AG09309 (cell line): ENCODE measurements around the gene POU5F1.

Source experiments
- DNase-seq: peaks from one replicate; pipeline ENCODE4 v3.0.0-alpha.2; 2010; ENCODE audit warnings: low read depth
- H3K4me3 ChIP-seq: 2 replicates; pipeline ENCODE4 v1.5.1; 2011; ENCODE audit warnings: mild to moderate bottlenecking, low read depth, low read length, moderate library complexity; ENCODE audit not compliant: control insufficient read depth
- CTCF ChIP-seq: IDR thresholded peaks from 2 replicates; pipeline ENCODE4 v1.5.1; 2011; ENCODE audit warnings: mild to moderate bottlenecking, low read depth, low read length, inconsistent platforms; ENCODE audit not compliant: insufficient read depth, control insufficient read depth; ENCODE audit errors: missing control alignments

Gene POU5F1

GRCh38 chr6:31143148-31143547 is 27.3 kb downstream of the POU5F1 start:
- no peak for TF ChIP-seq CTCF
- DNase-seq = peak; percentile 46
- no peak overlapping the region for H3K4me3 ChIP-seq

- no peak overlapping the region for H3K4me3 ChIP-seq
- no peak for DNase-seq
- no peak for TF ChIP-seq CTCF
Observed at GRCh38 chr6:31142361-31142761, 28.1 kb downstream of the POU5F1 start.

GRCh38 chr6:31140643-31141042 is 29.8 kb downstream of the POU5F1 start:
- no peak overlapping the region for H3K4me3 ChIP-seq
- TF ChIP-seq CTCF = no peak
- no peak for DNase-seq

GRCh38 chr6:31139599-31139998 is 30.9 kb downstream of the POU5F1 start:
- no peak overlapping the region for H3K4me3 ChIP-seq
- DNase-seq = no peak
- TF ChIP-seq CTCF = no peak

DNA sequence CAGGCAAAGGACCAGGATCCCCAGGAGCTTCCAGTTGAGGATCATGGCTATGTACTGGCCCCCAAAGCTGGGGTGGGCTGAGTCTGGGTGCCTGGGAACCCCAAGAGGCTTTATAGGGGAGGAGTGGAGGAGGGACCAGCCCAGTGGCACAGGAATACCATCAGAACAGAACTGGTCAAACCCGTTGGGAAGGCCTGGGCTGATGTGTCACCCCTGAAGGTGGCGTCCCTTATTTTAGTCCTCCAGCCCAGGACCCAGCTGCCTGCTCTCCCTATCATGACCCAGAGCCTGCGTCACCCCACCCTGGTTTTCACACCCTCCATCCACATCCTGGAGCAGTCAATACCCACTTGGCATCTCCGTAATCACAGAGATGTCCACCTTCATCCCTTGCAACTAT is 31.5 kb downstream of the POU5F1 start, which contains the start of gene PSORS1C2:
PSORS1C2 (minus strand) TSS at position 85 of the 400 bp plus-strand sequence; CDS start at position 45, 40 bp downstream.
- H3K4me3 ChIP-seq = no peak within 1 kb of the TSS
- TF ChIP-seq CTCF = no peak
- no peak for DNase-seq

DNA sequence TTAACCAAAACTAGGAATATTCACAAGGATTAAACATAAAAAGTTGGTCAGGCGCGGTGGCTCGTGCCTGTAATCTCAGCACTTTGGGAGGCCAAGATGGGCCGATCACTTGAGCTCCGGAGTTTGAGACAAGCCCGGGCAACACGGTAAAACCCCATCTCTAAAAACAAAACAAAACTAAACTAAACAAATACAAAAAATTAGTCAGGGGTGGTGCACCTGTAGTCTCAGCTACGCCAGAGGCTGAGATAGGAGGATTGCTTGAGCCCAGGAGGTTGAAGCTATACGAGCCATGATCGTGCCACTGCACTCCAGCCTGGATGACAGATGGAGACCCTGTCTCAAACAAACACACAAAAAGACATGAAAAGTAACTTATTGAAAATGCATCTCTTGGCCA is 34.8 kb downstream of the POU5F1 start:
- DNase-seq = no peak
- H3K4me3 ChIP-seq = no peak overlapping the region
- no peak for TF ChIP-seq CTCF

DNA sequence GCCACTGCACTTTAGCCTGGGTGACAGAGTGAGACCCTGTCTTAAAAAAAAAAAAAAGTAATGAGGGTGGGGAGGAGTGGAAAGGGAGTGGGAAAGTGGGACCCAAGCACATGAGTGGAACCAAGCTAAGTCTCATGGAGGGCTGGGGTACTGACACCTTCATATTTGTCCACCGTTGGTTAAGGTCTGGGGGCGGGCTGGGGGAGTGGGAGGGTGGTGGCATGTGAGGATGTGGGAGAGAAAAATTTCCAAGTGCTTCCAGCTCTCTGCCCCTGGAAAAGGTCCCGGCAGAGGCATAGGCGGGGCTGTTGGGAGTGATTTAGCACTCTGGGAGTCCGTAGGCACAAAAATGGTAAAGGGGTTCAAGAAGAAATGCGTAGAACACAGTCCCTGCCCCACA is 37.7 kb downstream of the POU5F1 start:
- TF ChIP-seq CTCF = no peak
- no peak for DNase-seq

More for the DNA sequence above, 37.7 kb downstream of the POU5F1 start:
- H3K4me3 ChIP-seq = no peak overlapping the region
